COLO668 (cell line): ENCODE results near the gene TEX29.
A peak's percentile ranks its signal among the peaks of the same experiment; 100 is the strongest.

ENCODE experiments used
- DNase-seq: peaks from one replicate; lab custom pipeline; 2025; ENCODE audit not compliant: unreplicated experiment; lab: John Stamatoyannopoulos, UW

The TEX29 gene

GRCh38 chr13:111289251-111289650, 31.2 kb upstream of the TEX29 start:
- no peak for DNase-seq

DNA sequence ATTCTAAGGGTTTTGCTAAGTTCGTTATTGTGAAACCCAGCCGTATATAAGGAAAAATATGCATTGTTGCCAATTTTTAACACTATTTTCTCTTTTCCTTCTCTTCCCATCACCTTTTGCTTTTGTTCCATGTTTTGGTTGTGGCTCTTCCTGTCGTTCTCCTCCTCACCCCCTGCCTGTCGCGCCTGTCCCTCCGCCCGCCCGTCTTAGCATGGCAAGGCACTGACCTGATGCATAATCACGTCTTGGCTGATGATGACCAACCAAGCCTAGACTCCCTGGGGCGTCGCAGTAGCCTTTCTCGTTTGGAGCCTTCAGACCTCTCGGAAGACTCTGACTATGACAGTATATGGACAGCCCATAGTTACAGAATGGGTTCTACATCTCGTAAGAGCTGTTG, 28.5 kb upstream of the TEX29 start:
- no peak for DNase-seq

- DNase-seq, result no peak
Measured at GRCh38 chr13:111292710-111293485, 27.5 kb upstream of the TEX29 start.

GRCh38 chr13:111295886-111296285, 24.6 kb upstream of the TEX29 start:
- no peak for DNase-seq

DNA sequence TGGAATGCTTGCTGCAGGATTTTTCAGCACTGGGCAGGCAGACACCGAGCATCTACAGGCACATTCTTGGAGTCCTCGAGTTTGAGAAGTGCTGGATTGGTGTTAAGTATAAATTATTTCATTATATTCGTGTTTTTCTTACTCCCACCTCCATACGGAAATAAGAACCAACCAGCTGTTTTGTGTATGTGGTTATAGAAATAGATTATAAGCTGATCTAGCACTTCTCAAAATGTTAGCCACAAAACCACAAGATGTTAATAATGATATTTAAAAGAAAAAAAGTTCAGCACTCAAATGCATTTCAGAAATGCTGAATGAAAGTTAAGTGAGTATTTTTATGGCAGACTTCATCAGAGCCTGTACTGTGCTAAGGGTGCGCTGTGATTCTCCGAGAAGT, 24.0 kb upstream of the TEX29 start:
- no peak for DNase-seq

GRCh38 chr13:111298214-111298975, 22.0 kb upstream of the TEX29 start:
- no peak for DNase-seq

DNA sequence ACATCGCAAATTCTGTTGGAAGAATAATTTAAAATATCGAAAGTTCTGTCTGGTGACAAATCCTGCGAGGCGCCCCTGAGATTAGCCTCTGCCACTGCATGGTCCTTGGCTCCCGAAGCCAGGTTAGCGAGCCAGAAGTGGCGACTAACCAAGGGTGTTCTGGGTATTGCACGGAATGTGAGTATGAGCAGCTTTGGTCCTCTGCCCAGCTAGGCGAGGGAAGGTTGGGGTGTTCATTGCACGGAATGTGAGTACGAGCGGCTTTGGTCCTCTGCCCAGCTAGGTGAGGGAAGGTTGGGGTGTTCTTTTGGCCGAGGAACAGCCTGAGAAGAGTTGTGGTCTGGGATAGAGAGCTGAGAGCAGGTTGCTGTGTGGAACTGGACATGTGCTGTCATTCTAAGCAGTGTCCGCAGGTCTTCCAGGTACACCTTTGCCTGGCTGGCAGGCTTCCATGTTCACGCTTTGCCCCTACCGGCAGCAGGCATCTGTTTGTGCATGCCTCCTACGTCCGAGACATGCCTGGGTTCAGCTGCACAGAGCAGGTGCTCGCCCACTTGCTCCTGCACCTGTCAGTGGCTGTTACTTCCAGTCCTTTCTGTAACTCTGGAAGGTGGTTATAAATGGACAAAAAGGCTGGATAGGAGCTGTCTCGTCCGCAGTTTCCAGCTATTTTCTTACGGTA, 18.3 kb upstream of the TEX29 start:
- DNase-seq, result peak; percentile 30

DNA sequence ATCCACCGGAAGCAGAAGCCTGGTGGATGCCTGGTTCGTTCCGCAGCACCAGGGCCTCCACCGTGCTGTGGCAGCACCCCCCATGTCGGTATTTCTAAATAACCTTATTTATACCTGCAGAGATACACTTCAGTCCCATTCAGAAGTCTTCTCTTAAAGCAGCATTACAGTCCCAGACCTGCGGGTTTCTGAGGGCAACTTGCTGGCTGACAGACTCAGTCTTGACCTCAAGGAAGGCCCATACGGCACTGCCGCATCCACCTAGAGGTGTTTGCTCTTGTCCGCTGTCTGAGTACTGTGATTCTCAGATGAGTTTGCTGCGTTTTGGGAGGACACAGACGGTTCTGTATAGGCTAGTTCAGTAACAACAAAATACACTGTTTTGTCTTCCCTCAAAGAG, 16.9 kb upstream of the TEX29 start:
- no peak for DNase-seq

DNA sequence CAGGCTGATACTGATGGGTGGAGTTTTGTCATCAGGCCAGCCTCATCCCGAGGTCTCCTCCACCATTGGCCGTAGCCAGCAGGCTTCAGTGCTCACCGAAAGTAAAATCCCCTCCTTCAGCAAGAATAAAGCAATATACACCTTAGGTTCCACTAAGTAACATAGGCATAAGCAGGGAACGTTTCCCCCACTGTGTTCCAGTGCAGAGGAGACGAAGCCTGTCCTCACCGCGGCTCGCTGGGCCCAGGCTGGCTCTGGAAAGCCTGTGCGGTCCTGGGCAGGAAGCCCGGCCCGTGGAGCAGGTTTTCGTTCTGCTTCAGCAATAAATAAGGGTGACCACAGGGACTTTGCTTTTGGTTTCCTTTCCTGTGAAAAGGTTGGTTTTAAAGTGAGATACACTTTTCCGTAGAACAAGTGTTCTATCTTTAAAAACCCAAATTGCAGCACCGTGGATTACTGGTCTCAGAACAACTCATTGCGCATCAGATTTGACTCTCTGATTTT, 16.3 kb upstream of the TEX29 start:
- DNase-seq, result no peak

DNA sequence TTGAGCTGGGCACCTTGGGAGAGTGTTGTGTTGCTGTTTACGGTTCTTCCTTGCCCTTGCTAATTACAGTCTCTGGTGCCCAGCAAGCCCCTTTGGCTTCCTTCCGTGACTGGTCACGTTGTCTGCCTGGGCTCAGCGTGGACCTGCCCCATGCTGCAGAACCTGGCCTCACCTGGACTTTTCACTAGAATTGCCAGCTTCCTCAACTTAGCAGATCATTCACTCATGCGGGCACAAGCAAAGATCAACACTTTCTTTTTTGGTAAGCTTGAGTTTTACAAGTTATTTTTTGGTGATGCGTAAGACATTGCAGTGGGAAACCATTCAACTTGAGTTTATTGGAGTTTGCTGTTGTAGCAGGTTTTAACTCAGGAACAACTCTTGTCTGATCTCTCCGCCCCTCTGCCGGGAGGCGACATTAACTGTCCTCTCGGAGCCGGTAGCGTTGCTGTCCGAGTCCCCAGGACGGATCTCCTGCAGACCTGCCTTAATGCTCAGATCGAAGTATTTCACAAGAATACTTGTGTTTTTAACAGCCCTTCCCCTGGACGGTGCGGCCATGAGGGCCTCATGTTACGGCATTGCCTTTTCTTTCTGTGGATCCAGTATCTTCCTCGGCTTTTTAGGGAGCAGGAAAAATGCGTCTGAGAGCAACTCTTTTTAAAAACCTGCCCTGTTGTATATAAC, 15.7 kb upstream of the TEX29 start:
- DNase-seq, result no peak

GRCh38 chr13:111312944-111313590, 7.4 kb upstream of the TEX29 start:
- no peak for DNase-seq

- no peak for DNase-seq
Measured at GRCh38 chr13:111313911-111314425, 6.5 kb upstream of the TEX29 start.

DNA sequence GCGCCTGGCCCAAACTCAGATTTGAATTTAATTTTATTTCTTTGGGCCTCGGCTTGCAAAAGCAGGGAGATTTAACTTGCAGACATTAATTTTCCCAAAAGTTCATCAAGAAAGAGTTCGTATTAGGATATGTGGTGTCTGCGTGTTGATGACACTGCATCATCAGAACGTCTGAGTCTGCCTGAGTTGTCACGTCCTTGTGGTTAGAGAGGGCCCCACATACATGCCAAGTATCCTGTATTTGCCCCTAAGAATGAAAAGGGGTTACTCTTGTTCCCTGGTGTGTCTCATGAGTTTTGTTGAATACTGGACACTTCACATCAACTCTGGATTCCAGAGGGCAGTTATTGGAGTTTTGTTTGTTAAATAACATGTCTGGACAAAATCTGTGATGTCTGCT, 5.6 kb upstream of the TEX29 start:
- no peak for DNase-seq

DNA sequence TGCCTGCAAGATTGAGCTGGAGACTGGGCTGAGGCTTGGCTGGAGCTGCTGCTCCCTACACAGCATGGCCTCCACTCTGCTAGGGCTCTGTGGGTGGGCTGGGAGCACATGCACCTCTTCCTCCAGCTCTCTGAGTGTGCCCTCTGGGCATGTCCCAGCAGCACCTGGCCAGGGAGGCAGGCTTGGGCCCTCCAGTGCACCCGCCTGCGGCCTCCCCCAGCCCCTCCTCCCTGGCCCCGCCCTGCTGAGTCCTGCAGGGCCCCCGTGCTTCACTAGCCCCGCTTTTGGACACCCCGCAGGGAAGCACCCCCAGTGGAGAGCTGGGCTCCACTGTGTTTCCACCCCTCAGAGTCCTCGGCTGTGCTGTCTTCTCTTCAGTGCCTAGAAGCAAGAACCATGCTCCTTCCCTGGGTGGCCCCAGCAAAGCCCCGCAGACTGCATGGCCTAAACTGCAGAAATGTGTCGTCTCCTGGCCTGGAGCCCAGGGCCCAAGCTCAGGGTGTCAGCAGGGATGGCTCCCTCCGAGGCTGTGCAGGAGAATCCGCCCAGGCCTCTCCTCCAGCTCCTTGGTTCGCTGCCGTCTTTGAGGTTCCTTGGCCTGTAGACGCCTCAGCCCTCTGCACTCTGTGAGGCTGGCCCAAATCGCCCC, 5.0 kb upstream of the TEX29 start:
- DNase-seq, result peak; percentile 37

- no peak for DNase-seq
Measured at GRCh38 chr13:111316161-111316730, 4.2 kb upstream of the TEX29 start.

- no peak for DNase-seq
Measured at GRCh38 chr13:111317042-111317550, 3.3 kb upstream of the TEX29 start.

DNA sequence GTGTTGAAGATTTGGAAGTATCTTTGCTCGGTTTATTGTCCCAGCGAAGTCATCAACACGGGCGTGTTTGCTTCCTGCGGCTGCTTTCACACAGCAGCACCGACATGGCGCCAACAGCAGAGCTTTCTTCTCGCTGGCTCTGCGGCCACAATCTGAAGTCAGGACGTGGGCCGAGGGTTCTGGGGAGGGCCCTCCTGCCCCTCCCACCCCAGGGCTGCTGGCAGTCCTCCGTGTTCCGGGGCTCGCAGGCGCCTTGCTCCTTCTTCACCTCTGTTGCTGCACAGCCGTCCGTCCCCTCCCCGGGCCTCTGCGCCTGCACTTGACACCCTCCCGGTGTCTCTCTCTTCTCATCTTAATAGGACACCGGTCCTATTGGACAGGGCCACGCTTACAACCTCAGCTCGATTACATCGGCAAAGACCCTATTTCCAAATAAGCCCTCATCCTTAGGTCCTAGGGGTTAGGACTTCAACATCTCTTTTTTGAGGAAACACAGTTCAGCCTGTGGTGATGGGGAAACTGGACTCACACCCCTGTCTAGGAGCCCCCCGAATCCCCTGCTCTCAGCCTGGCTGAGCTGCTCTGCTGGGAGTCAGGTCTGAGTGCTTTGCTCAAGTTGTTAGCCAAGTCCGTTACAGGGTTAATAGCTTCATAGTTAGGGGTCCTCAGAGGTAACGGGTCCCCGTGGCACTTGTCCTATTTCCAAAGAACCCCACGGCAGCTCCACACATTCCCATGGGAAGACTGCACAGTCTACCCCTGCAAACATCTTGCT, 2.7 kb upstream of the TEX29 start:
- DNase-seq, result no peak

DNA sequence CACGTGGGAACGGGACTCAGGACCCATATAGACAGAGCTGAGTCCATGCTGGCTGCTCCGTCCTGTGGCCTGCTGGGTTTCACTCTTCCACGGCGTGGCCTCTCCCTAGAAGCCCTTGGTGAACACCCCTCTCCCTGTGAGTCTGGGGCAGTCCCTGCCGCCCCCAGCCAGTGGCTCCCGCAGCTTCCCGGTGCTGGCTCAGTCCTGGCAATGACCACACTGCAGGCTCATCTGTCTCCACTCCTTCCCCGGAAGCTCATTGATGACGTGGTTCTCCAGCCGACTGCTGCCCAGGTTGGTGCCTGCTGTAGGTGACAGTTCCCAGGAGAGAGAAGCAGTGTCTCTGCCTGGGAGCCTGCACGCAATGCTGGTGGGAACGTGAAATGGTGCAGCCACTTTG, 2.1 kb upstream of the TEX29 start:
- no peak for DNase-seq

- DNase-seq, result no peak
Measured at GRCh38 chr13:111319521-111319920, 921 bp upstream of the TEX29 start.
